Fibroblast of skin of abdomen (primary cell): ENCODE data around the gene DMRTA2. TPM values are rescaled to one million over a fixed set of nuclear protein-coding genes. Genes with fewer than 3 reads are reported as not detected.

Experiments used
- DNase-seq: peaks from one replicate; pipeline ENCODE4 v3.0.0-alpha.2; 2013
- polyA plus RNA-seq, 2 experiments: library from polyadenylated mRNA; unstranded; fragments of 120-200 nt; gene quantifications; one replicate each; pipeline ENCODE4 v1.2.1, GENCODE V29; 2013; ENCODE audit not compliant: insufficient read length in 2 of 2

The DMRTA2 gene
- polyA plus RNA-seq (2013, experiment 1 of 2; ENCODE audit: insufficient read length): not detected
- not detected for polyA plus RNA-seq (2013, experiment 2 of 2; ENCODE audit: insufficient read length)

DNA sequence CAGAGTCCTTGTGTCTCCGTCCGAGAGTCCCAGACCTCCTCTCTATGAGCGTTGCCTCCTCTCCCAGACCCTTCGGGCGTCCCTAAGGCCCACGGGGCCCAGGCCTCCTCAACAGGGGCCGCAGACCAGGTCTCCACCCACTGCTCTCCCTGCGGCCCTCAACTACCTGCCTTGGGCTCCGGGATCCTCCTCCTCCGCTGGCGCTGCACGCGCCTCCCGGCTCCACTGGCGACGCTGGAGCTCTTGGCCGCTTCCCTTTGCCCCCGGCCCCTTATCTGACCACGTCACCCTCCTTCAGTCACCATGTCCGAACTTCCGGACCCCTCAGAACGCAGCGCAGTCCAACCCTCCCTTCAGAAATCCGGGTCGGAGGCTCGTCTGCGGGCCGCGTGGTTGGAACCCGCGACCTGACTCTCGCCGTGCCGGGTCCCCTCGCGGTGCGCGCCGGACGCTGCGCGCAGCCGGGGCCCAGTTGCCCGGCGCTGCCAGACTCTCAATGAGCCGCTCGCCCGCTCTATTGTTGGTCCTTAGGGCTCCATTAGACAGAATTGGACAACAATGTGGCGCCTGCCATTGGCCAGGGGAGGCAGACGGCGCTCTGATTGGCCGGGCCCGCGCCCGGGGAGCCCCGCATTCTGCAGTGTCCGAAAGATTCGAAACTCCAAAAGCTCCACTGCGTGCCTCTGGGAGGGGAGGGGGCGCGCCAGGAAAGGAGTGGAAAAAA lies at the start of gene DMRTA2:
DMRTA2 (minus strand) TSS at position 498 of the 724 bp plus-strand sequence. CDS start 1,907 bp downstream, outside the sequence.
- no peak for DNase-seq

DNA sequence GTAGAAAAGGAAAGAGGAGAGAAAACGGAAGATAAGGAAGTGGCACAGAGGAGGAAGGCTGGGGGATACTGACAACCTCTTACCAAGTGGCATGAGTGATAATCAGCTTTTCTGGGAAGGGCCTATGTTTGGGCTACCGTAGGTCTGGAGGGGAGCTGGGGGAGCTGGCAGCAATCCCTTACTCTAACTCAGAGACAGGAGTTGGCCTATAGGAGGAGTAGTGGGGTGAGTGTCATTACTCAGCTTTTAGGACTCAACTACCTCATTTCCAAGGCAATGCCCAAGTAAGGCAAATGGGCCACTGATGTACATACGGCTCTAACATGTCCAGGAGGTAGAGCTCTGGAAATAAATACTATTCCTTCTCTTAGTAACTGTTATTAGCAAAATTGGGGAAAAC lies 48.7 kb upstream of the DMRTA2 start:
- DNase-seq: no peak

- no peak for DNase-seq
These were observed 39.7 kb upstream of the DMRTA2 start for GRCh38 chr1:50462964-50463363.

DNA sequence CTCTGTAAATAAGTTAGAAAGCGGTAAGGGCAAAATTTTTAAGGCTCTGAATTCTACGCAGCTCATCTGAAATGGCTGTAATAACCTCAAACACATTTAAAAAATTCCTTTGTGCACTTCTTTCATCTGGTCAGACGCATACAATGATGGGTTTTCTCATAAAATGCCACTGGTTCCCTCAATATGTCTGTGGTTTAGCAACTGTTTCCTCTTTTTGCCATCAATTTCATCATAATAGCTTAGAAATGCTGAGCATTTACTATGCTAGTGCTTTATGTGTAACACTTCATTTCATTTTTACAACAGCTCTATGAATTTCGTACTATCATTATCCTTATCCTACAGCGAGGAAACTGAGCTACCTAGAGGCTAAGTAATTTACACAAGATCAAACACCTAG lies 35.3 kb upstream of the DMRTA2 start:
- peak; percentile 76 for DNase-seq

DNA sequence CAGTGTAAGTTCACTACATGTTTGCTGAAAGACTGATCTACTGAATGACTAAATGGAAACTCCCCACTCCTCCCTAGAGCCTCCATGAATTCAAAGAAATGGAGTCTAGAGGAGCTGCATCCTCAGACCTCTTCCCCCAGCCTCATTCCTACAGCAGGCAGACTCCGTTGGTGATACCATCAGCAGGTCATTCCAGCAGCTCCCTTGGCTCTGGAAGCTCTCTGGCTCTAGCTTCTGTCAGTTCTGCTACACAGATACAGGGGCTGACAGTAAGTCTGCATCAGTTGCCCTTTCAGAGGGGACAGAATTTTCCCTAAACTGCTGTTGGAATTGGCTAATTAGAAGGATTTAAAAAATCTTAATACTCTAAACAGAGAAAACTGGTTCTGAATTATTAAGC lies 31.7 kb upstream of the DMRTA2 start:
- no peak for DNase-seq

GRCh38 chr1:50453266-50453665 lies 30.0 kb upstream of the DMRTA2 start:
- DNase-seq: no peak

GRCh38 chr1:50452700-50453099 lies 29.5 kb upstream of the DMRTA2 start:
- DNase-seq: no peak

GRCh38 chr1:50450861-50451653 lies 27.8 kb upstream of the DMRTA2 start:
- no peak for DNase-seq

GRCh38 chr1:50447961-50448360 lies 24.7 kb upstream of the DMRTA2 start:
- no peak for DNase-seq

DNA sequence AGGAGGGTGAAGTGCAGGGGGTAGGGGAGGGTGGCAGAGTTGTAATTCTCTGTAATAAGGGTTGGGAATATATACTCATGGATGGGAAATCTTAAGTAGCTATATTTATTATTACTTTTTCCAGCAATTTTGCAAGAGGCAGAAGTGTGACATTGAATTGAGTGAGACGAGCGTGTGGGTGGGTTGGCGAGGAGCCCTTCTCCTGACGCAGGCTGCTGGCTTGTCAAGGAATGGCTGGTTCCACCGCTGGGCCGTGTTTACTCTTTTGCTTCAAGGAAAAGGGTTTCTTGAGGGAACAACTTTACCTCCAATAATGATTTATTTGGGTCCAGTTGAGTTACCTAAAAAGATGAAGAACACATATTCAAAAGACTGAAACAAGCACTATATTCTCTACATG lies 17.9 kb upstream of the DMRTA2 start:
- no peak for DNase-seq

GRCh38 chr1:50438945-50439344 lies 15.7 kb upstream of the DMRTA2 start:
- no peak for DNase-seq

DNA sequence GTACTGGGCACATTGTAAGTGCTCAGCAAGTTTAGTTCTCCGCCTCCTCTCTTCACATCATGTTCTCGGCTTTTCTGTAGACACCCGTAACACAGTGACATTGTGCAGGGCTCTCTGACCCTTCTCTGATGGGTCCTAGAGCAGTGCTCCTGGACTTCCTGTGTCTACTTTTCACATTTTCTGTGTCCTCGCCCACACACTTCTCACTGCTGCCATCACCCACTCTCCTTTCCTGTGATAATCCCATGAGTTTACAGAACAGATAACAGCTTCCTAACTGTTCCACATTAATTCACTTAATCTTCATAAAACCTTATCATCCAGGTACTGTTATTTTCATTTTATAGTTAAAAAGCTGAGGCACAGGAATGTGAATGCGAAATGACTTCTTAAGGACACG lies 13.2 kb upstream of the DMRTA2 start:
- no peak for DNase-seq

DNA sequence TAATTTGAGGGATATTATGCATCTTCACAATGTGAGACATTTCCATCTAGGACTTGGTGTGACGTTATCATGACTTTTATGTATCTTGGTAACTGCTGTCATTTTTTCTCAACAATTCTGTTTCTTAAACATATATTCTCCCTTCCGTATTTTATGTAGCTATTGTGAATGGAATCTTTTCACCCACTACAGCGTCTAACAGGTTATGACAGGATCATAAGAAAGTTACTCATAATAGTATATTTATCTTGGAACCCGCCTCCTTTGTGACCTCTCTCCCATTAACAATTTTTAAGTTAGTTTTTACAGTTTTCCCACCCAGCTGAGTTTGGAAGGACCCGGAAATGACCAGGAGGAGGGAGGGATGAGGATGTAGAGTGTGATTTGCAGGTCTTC lies 6.8 kb upstream of the DMRTA2 start:
- DNase-seq: no peak

DNA sequence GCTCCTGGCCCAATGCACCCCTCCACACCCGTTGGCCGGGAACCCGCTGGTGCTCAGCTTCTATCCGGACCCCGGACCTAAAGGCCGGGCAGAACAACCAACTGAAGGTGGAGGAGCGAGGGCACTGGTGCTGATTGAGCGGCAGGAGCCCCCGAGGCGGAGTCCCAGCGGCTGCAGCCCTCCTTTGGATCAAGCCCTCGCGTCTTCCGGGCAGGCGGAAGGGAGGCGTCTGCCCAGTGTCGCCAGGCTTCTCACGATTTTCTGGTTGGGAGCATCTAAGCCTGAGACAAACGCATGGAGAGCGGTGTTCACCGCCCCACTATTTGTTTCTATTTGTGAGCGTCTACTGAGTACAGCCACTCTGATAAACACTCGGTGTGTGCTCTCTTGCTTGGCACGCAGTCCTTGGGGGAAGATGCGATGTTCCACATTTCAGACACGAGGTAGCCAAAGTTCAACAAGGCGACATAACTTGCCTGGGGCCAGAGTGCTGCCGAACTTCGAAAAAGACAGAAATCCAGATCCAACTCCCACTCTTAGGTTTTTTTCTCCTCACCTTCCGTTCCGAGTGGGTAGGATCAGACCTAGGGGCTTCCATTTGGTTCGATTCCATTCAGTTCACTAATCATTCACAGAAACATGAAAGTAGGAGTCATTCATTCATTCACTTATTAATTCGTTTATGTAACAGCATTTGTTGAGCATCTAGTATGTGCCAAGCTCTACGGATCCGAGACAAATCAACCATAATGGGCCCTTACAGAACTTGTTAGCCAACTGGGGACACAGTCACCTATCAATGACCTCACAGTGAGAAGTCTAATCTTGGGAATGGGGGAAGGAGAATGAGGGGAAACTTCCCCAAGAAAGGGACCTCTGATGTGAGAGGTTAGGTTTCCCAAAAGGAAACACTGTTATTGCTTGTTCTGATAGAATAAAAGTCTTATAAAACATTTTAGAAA lies 4.9 kb upstream of the DMRTA2 start:
- no peak for DNase-seq

- no peak for DNase-seq
These were observed 4.0 kb upstream of the DMRTA2 start for GRCh38 chr1:50427086-50427817.

GRCh38 chr1:50426702-50427085 lies 3.5 kb upstream of the DMRTA2 start:
- DNase-seq: no peak

- no peak for DNase-seq
These were observed 3.0 kb upstream of the DMRTA2 start for GRCh38 chr1:50426108-50426700.

- DNase-seq: peak; percentile 27
These were observed 2.3 kb upstream of the DMRTA2 start for GRCh38 chr1:50425376-50426107.

DNA sequence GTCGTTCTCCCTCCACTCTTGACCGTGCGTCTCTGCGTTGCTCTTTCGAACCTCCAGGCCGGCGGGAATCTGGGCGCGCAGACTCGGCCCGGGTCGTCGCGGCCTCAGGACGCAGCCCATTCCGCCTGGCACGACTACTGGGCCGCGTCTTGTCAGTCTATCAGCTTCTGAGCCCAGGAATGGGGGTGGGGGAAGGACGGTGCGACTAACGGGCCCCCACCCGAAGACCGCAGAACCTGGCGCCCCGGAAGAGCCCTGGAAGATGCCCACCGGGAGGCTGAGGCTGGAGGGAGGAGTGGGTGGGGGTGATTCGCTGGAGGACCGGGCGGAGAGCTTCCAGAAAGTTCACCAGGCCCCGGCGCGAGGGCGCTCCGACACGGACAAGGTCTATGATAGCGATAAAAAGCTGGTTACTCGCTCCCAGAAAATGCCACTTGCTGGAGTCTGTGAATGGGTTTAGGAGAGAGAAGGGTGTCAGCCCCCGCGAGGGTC lies 1.7 kb upstream of the DMRTA2 start:
- DNase-seq: no peak

- DNase-seq: no peak
These were observed 1.0 kb upstream of the DMRTA2 start for GRCh38 chr1:50424045-50424883.
